Neural cell (in vitro differentiated cells): ENCODE measurements around the gene FAM187B. TPM values are rescaled to one million over a fixed set of nuclear protein-coding genes. Genes with fewer than 3 reads are reported as not detected.

Experiments used
- H2AFZ ChIP-seq: fragments of 200-600, 300-800 bp; sonication (generic), shearing (Covaris generic); 2 replicates; pipeline ENCODE4 v1.6.0; 2014; ENCODE audit warnings: low read depth, mild to moderate bottlenecking, antibody characterized with exemption, low read length, moderate library complexity
- H3F3A ChIP-seq: fragments of 200-600 bp; shearing (Covaris generic); 2 replicates; pipeline ENCODE4 v1.6.1; 2016; ENCODE audit warnings: mild to moderate bottlenecking, moderate library complexity, mixed read lengths, antibody characterized with exemption, low read length; ENCODE audit not compliant: insufficient read depth, poor library complexity, severe bottlenecking
- H3K27ac ChIP-seq: fragments of 200-600, 300-800 bp; sonication (generic), shearing (Covaris generic); 2 replicates; pipeline ENCODE4 v1.5.1; 2014; ENCODE audit warnings: mild to moderate bottlenecking, low read length, moderate library complexity
- H3K27me3 ChIP-seq: fragments of 300-800, 200-600 bp; sonication (generic), shearing (Covaris generic); 2 replicates; pipeline ENCODE4 v1.6.0; 2014; ENCODE audit warnings: mild to moderate bottlenecking, low read depth, low read length, moderate library complexity; ENCODE audit not compliant: insufficient read depth
- H3K36me3 ChIP-seq: fragments of 300-800, 200-600 bp; sonication (generic), shearing (Covaris generic); 2 replicates; pipeline ENCODE4 v1.5.1; 2014; ENCODE audit warnings: mild to moderate bottlenecking, antibody characterized with exemption, low read length, moderate library complexity; ENCODE audit not compliant: insufficient read depth
- H3K4me2 ChIP-seq: fragments of 300-800, 200-600 bp; sonication (generic), shearing (Covaris generic); 2 replicates; pipeline ENCODE4 v1.6.0; 2014; ENCODE audit warnings: mild to moderate bottlenecking, low read length
- H3K4me3 ChIP-seq: fragments of 300-800, 200-600 bp; sonication (generic), shearing (Covaris generic); 2 replicates; pipeline ENCODE4 v1.5.1; 2014; ENCODE audit warnings: mild to moderate bottlenecking, low read length, moderate library complexity
- H3K79me2 ChIP-seq: fragments of 200-600 bp; shearing (Covaris generic); replicated peaks from 2 replicates; pipeline ENCODE4 v1.6.0; 2014; ENCODE audit warnings: mild to moderate bottlenecking, low read length, moderate library complexity; ENCODE audit not compliant: insufficient read depth
- H3K9ac ChIP-seq: fragments of 300-800, 200-600 bp; sonication (generic), shearing (Covaris generic); 2 replicates; pipeline ENCODE4 v1.6.1; 2016; ENCODE audit warnings: mild to moderate bottlenecking, low read length, mixed read lengths
- H3K9me2 ChIP-seq: fragments of 200-600 bp; shearing (Covaris generic); 2 replicates; pipeline ENCODE4 v1.6.1; 2016; ENCODE audit warnings: mild to moderate bottlenecking, low read length, mixed read lengths; ENCODE audit not compliant: insufficient read depth
- H3K9me3 ChIP-seq: fragments of 200-600, 300-800 bp; sonication (generic), shearing (Covaris generic); 2 replicates; pipeline ENCODE4 v1.6.1; 2016; ENCODE audit warnings: mild to moderate bottlenecking, mixed run types, low read length, moderate library complexity, mixed read lengths
- H4K20me1 ChIP-seq: fragments of 200-600 bp; shearing (Covaris generic); 2 replicates; pipeline ENCODE4 v1.6.1; 2016; ENCODE audit warnings: mild to moderate bottlenecking, mixed run types; ENCODE audit not compliant: insufficient read depth
- EP300 ChIP-seq: fragments of 450-650 bp; conservative IDR thresholded peaks from 2 replicates; pipeline ENCODE4 v1.6.1; 2014; ENCODE audit warnings: antibody characterized with exemption, mild to moderate bottlenecking, moderate library complexity; ENCODE audit not compliant: poor library complexity, severe bottlenecking
- EZH2 ChIP-seq: fragments of 200-600, 300-800 bp; shearing (Covaris generic), sonication (generic); IDR thresholded peaks from 2 replicates; pipeline ENCODE4 v1.6.1; 2014; ENCODE audit warnings: antibody characterized with exemption, low read length, borderline replicate concordance, mild to moderate bottlenecking; ENCODE audit not compliant: insufficient read depth, poor library complexity, severe bottlenecking
- MXI1 ChIP-seq: fragments of 450-650 bp; conservative IDR thresholded peaks from 2 replicates; pipeline ENCODE4 v1.6.1; 2014; ENCODE audit warnings: antibody characterized with exemption, mild to moderate bottlenecking; ENCODE audit not compliant: poor library complexity, severe bottlenecking
- POLR2AphosphoS5 ChIP-seq: IDR thresholded peaks from 2 replicates; pipeline ENCODE4 v1.6.1; 2012
- RAD21 ChIP-seq: fragments of 450-650 bp; conservative IDR thresholded peaks from 2 replicates; pipeline ENCODE4 v1.6.1; 2014; ENCODE audit warnings: antibody characterized with exemption, mild to moderate bottlenecking, moderate library complexity
- SMC3 ChIP-seq: fragments of 450-650 bp; conservative IDR thresholded peaks from 2 replicates; pipeline ENCODE4 v1.6.1; 2014; ENCODE audit warnings: antibody characterized with exemption, mild to moderate bottlenecking, moderate library complexity; ENCODE audit not compliant: poor library complexity
- TAF1 ChIP-seq: IDR thresholded peaks from 2 replicates; pipeline ENCODE4 v1.6.1; 2012; ENCODE audit warnings: low read depth
- polyA plus RNA-seq: library from polyadenylated mRNA; depleted of rRNA; stranded (reverse); fragments of >200 nt; gene quantifications from 2 replicates; pipeline ENCODE4 v1.2.3, GENCODE V29; 2014
- TF ChIP-seq, protein P1 (sequence below): IDR thresholded peaks from 2 replicates; pipeline ENCODE4 v1.6.1; 2012; ENCODE audit warnings: borderline replicate concordance
- TF ChIP-seq, protein P2 (sequence below): fragments of 450-650 bp; IDR thresholded peaks from 2 replicates; pipeline ENCODE4 v1.5.1; 2014; ENCODE audit warnings: antibody characterized with exemption, mild to moderate bottlenecking, moderate library complexity; ENCODE audit not compliant: poor library complexity, severe bottlenecking

Gene FAM187B
- polyA plus RNA-seq, 1 donor from 2014 or later: not detected

- no peak overlapping the region for H2AFZ ChIP-seq
- no peaks in the 10 kb centered on the region for H3K9me2 ChIP-seq
- H4K20me1 ChIP-seq: no peaks in the 10 kb centered on the region
- no peaks in the 10 kb centered on the region for H3K36me3 ChIP-seq
- H3K27me3 ChIP-seq: no peaks in the 10 kb centered on the region
- no peak overlapping the region for H3K27ac ChIP-seq
- no peaks in the 10 kb centered on the region for H3F3A ChIP-seq
- no peak overlapping the region for H3K4me3 ChIP-seq
- H3K79me2 ChIP-seq: no peaks in the 10 kb centered on the region
- no peak overlapping the region for H3K9ac ChIP-seq
- no peak for TF ChIP-seq EP300
- TF ChIP-seq RAD21: no peak
- no peak for TF ChIP-seq TAF1
- TF ChIP-seq POLR2AphosphoS5: no peak
- no peak for TF ChIP-seq SMC3
- no peak for TF ChIP-seq EZH2
- TF ChIP-seq, protein P1, sequence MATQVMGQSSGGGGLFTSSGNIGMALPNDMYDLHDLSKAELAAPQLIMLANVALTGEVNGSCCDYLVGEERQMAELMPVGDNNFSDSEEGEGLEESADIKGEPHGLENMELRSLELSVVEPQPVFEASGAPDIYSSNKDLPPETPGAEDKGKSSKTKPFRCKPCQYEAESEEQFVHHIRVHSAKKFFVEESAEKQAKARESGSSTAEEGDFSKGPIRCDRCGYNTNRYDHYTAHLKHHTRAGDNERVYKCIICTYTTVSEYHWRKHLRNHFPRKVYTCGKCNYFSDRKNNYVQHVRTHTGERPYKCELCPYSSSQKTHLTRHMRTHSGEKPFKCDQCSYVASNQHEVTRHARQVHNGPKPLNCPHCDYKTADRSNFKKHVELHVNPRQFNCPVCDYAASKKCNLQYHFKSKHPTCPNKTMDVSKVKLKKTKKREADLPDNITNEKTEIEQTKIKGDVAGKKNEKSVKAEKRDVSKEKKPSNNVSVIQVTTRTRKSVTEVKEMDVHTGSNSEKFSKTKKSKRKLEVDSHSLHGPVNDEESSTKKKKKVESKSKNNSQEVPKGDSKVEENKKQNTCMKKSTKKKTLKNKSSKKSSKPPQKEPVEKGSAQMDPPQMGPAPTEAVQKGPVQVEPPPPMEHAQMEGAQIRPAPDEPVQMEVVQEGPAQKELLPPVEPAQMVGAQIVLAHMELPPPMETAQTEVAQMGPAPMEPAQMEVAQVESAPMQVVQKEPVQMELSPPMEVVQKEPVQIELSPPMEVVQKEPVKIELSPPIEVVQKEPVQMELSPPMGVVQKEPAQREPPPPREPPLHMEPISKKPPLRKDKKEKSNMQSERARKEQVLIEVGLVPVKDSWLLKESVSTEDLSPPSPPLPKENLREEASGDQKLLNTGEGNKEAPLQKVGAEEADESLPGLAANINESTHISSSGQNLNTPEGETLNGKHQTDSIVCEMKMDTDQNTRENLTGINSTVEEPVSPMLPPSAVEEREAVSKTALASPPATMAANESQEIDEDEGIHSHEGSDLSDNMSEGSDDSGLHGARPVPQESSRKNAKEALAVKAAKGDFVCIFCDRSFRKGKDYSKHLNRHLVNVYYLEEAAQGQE: no peak
- TF ChIP-seq, protein P2, sequence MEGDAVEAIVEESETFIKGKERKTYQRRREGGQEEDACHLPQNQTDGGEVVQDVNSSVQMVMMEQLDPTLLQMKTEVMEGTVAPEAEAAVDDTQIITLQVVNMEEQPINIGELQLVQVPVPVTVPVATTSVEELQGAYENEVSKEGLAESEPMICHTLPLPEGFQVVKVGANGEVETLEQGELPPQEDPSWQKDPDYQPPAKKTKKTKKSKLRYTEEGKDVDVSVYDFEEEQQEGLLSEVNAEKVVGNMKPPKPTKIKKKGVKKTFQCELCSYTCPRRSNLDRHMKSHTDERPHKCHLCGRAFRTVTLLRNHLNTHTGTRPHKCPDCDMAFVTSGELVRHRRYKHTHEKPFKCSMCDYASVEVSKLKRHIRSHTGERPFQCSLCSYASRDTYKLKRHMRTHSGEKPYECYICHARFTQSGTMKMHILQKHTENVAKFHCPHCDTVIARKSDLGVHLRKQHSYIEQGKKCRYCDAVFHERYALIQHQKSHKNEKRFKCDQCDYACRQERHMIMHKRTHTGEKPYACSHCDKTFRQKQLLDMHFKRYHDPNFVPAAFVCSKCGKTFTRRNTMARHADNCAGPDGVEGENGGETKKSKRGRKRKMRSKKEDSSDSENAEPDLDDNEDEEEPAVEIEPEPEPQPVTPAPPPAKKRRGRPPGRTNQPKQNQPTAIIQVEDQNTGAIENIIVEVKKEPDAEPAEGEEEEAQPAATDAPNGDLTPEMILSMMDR: no peak
- no peak for TF ChIP-seq MXI1
- no peak overlapping the region for H3K4me2 ChIP-seq
- no peaks in the 10 kb centered on the region for H3K9me3 ChIP-seq
Measured at GRCh38 chr19:35260694-35261304, 32.3 kb upstream of the FAM187B start.

DNA sequence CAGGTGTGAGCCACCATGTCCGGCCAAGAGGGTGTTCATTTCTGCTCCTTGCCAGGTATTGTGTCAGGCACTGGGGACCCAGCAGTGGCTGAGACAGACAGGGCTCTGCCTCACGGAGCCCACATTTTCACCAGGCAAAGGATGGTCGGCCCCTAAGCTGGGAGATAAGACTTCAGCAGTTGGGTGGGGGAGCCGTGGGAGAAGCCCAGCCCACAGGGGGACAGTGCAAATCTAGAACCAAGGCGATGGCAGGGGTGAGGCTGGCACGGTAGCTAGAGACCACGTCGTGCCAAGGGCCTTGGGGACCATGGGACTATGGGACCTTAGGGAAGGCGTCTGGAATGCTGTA, 28.5 kb upstream of the FAM187B start:
- no peaks in the 10 kb centered on the region for H3K36me3 ChIP-seq
- no peak overlapping the region for H3K27ac ChIP-seq
- H4K20me1 ChIP-seq: no peaks in the 10 kb centered on the region
- no peak overlapping the region for H2AFZ ChIP-seq
- no peak overlapping the region for H3K4me2 ChIP-seq
- no peaks in the 10 kb centered on the region for H3F3A ChIP-seq
- no peak for TF ChIP-seq SMC3
- TF ChIP-seq EZH2: no peak
- TF ChIP-seq, protein P2: no peak
- no peak for TF ChIP-seq POLR2AphosphoS5
- TF ChIP-seq MXI1: no peak
- TF ChIP-seq, protein P1: no peak
- no peak for TF ChIP-seq RAD21
- H3K9me2 ChIP-seq: no peaks in the 10 kb centered on the region
- no peak overlapping the region for H3K4me3 ChIP-seq
- no peak overlapping the region for H3K9ac ChIP-seq
- no peaks in the 10 kb centered on the region for H3K27me3 ChIP-seq
- no peaks in the 10 kb centered on the region for H3K79me2 ChIP-seq
- H3K9me3 ChIP-seq: no peaks in the 10 kb centered on the region
